OCI-LY7 (cell line): ENCODE results near the gene EYS. TPM values are rescaled to one million over a fixed set of nuclear protein-coding genes. Genes with fewer than 3 reads are reported as not detected.

ENCODE experiments used
- BruUV-seq: library from RNA; stranded (reverse); fragments of 400-500 nt; replicated peaks from 2 replicates; lab custom pipeline; 2021; lab: Mats Ljungman, UMichigan
- CTCF ChIA-PET: fragments of 300-600 bp; sonication (Branson Sonifier 250); formaldehyde crosslinking; loops from one replicate; lab custom pipeline; 2022; ENCODE audit warnings: antibody characterized with exemption; ENCODE audit not compliant: unreplicated experiment; lab: Charles Lee
- POLR2A ChIA-PET: fragments of 300-600 bp; sonication (Branson Sonifier 250); formaldehyde crosslinking; loops from one replicate; lab custom pipeline; 2022; ENCODE audit warnings: antibody characterized with exemption; lab: Charles Lee
- DNase-seq: peaks from one replicate; pipeline ENCODE4 v3.0.0-alpha.2; 2015; ENCODE audit warnings: low spot score
- H2AFZ ChIP-seq: fragments of 200-600 bp; sonication (generic), shearing (Covaris generic); 2 replicates; pipeline ENCODE4 v1.6.1; 2014; ENCODE audit warnings: mild to moderate bottlenecking, antibody characterized with exemption, low read length, moderate library complexity
- H3K27ac ChIP-seq: fragments of 200-600 bp; sonication (generic); 2 replicates; pipeline ENCODE4 v1.5.1; 2014; ENCODE audit warnings: mixed run types, low read depth, mild to moderate bottlenecking, moderate library complexity, low read length, inconsistent platforms; ENCODE audit not compliant: poor library complexity, severe bottlenecking
- H3K36me3 ChIP-seq: fragments of 200-600 bp; sonication (generic); 2 replicates; pipeline ENCODE4 v1.6.1; 2014; ENCODE audit warnings: mild to moderate bottlenecking, antibody characterized with exemption, low read length, moderate library complexity, mixed read lengths; ENCODE audit not compliant: insufficient read depth
- H3K4me1 ChIP-seq: fragments of 200-600 bp; sonication (generic); 2 replicates; pipeline ENCODE4 v1.5.1; 2014; ENCODE audit warnings: mild to moderate bottlenecking, low read length; ENCODE audit not compliant: insufficient read depth, poor library complexity, severe bottlenecking
- H3K4me2 ChIP-seq: fragments of 200-600 bp; sonication (generic); 2 replicates; pipeline ENCODE4 v1.6.1; 2014; ENCODE audit warnings: mild to moderate bottlenecking, low read length
- H3K4me3 ChIP-seq: fragments of 200-600 bp; sonication (generic); 2 replicates; pipeline ENCODE4 v1.5.1; 2014; ENCODE audit warnings: mild to moderate bottlenecking, low read depth, low read length; ENCODE audit not compliant: poor library complexity, severe bottlenecking
- H3K79me2 ChIP-seq: fragments of 200-600 bp; sonication (generic); 2 replicates; pipeline ENCODE4 v1.6.1; 2016; ENCODE audit warnings: low read depth, mild to moderate bottlenecking, low read length, moderate library complexity, mixed read lengths; ENCODE audit not compliant: insufficient read depth
- H3K9me2 ChIP-seq: fragments of 200-600 bp; sonication (generic); 2 replicates; pipeline ENCODE4 v1.6.1; 2016; ENCODE audit warnings: mild to moderate bottlenecking, low read length, mixed read lengths; ENCODE audit not compliant: insufficient read depth
- H3K9me3 ChIP-seq: fragments of 200-600 bp; sonication (generic); 2 replicates; pipeline ENCODE4 v1.6.1; 2014; ENCODE audit warnings: mild to moderate bottlenecking, mixed run types, low read length, mixed read lengths
- H4K20me1 ChIP-seq: fragments of 200-600 bp; sonication (generic); 2 replicates; pipeline ENCODE4 v1.6.1; 2014; ENCODE audit warnings: mild to moderate bottlenecking, antibody characterized with exemption, low read length, moderate library complexity, mixed read lengths; ENCODE audit not compliant: insufficient read depth
- EZH2phosphoT487 ChIP-seq: fragments of 200-600 bp; sonication (generic); IDR thresholded peaks from 2 replicates; pipeline ENCODE4 v1.6.1; 2018; ENCODE audit warnings: low read depth, borderline replicate concordance, mild to moderate bottlenecking, mixed run types, antibody characterized with exemption, low read length, moderate library complexity, mixed read lengths
- intact Hi-C: fragments of 100-400 bp; cut with micrococcal nuclease; formaldehyde crosslinking; loops from one replicate; pipeline ENCODE4 v1.10.0; 2022; ENCODE audit not compliant: unreplicated experiment
- total RNA-seq, 2 experiments: library from RNA; depleted of rRNA in 1 of 2; stranded (reverse); fragments of >200 nt in 1 of 2; shearing (Covaris generic) in 1 of 2; gene quantifications; 2 replicates each; pipeline ENCODE4 v1.2.3, GENCODE V29; 2014 to 2022
- TF ChIP-seq, protein P1 (sequence below): fragments of 200-600 bp; sonication (generic); conservative IDR thresholded peaks from 2 replicates; pipeline ENCODE4 v1.5.1; 2014; ENCODE audit warnings: mild to moderate bottlenecking, antibody characterized with exemption, low read length, moderate library complexity, mixed read lengths

The EYS gene
- total RNA-seq, 2 experiments from 2014 or later = not detected

DNA sequence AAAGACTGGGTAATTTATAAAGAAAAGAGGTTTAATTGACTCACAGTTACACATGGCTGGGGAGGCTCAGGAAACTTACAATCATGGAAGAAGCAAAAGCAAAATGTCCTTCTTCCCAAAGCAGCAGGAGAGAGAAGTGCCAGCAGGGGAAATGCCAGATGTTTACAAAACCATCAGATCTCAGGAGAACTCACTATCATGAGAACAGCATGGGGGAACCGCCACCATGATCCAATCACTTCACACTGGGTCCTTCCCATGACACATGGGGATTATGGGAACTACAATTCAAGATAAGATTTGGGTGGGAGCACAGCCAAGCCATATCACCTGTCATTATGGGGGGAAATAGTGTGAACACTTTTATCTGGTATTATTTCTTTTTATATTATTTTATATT lies 557.2 kb downstream of the EYS start:
- no peaks in the 10 kb centered on the region for H3K36me3 ChIP-seq

DNA sequence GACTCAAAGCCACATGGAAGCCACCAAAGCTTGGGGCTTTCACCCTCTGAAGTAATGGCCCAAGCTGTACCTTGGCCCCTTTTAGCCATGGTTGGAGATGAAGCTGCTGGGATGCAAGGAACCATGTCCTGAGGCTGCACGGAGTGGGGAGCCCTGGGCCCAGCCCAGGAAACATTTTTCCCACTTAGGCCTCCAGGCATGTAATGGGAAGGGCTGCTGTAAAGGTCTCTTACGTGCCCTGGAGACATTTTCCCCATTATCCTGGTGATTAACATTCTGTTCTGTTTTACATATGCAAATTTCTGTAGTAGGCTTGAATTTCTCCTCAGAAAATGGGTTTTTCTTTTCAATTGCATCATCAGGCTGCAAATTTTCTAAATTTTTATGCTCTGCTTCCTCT lies 558.2 kb downstream of the EYS start:
- intact Hi-C loops = no loop called here
- ChIA-PET CTCF (no interaction called here), POLR2A (no interaction called here)
- TF ChIP-seq, protein P1, sequence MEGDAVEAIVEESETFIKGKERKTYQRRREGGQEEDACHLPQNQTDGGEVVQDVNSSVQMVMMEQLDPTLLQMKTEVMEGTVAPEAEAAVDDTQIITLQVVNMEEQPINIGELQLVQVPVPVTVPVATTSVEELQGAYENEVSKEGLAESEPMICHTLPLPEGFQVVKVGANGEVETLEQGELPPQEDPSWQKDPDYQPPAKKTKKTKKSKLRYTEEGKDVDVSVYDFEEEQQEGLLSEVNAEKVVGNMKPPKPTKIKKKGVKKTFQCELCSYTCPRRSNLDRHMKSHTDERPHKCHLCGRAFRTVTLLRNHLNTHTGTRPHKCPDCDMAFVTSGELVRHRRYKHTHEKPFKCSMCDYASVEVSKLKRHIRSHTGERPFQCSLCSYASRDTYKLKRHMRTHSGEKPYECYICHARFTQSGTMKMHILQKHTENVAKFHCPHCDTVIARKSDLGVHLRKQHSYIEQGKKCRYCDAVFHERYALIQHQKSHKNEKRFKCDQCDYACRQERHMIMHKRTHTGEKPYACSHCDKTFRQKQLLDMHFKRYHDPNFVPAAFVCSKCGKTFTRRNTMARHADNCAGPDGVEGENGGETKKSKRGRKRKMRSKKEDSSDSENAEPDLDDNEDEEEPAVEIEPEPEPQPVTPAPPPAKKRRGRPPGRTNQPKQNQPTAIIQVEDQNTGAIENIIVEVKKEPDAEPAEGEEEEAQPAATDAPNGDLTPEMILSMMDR = no peak
- TF ChIP-seq EZH2phosphoT487 = no peak
- H3K4me3 ChIP-seq = no peak overlapping the region
- H3K4me1 ChIP-seq = no peaks in the 10 kb centered on the region
- no peaks in the 10 kb centered on the region for H3K36me3 ChIP-seq
- DNase-seq = no peak
- no peak overlapping the region for H3K27ac ChIP-seq
- H3K9me2 ChIP-seq = no peaks in the 10 kb centered on the region
- no peak overlapping the region for H3K4me2 ChIP-seq
- H3K9me3 ChIP-seq = no peaks in the 10 kb centered on the region
- no peaks in the 10 kb centered on the region for H4K20me1 ChIP-seq
- no TSS peak for BruUV-seq
- H2AFZ ChIP-seq = no peak overlapping the region
- H3K79me2 ChIP-seq = no peaks in the 10 kb centered on the region

More for the DNA sequence above, 557.2 kb downstream of the EYS start:
- no peak for DNase-seq
- Histone ChIP-seq H4K20me1 (no peaks in the 10 kb centered on the region), H3K27ac (no peak overlapping the region), H2AFZ (no peak overlapping the region), H3K9me3 (no peaks in the 10 kb centered on the region), H3K4me3 (no peak overlapping the region), H3K9me2 (no peaks in the 10 kb centered on the region), H3K79me2 (no peaks in the 10 kb centered on the region), H3K4me2 (no peak overlapping the region), H3K4me1 (no peaks in the 10 kb centered on the region)
- CTCF ChIA-PET = no interaction called here
- BruUV-seq = no TSS peak
- intact Hi-C loops = no loop called here
- POLR2A ChIA-PET = no interaction called here
- TF ChIP-seq, protein P1 = no peak
- no peak for TF ChIP-seq EZH2phosphoT487

DNA sequence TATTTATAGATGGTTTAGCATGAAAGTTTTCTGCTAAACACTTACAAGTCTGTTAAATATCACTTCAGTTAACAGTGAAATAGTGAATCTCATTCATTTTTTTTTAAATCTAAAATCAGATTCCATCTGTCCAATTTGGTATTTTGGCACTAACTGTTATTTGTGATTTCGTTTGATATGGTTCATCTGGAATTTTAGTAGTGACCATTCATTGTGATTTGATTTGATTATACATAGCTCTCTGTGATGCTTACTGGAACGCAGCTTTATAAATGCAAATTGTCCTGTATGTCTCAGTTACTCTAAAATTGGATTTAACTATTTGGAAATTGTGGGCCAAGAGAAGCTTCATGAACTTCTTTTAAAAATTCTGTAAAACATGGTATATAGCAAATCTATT lies 571.5 kb downstream of the EYS start:
- Histone ChIP-seq H4K20me1 (no peaks in the 10 kb centered on the region), H2AFZ (no peak overlapping the region), H3K36me3 (no peaks in the 10 kb centered on the region), H3K4me2 (no peak overlapping the region), H3K27ac (no peak overlapping the region), H3K4me3 (no peak overlapping the region), H3K9me3 (no peaks in the 10 kb centered on the region), H3K79me2 (no peaks in the 10 kb centered on the region), H3K4me1 (no peaks in the 10 kb centered on the region), H3K9me2 (no peaks in the 10 kb centered on the region)
- BruUV-seq = no TSS peak
- ChIA-PET CTCF (no interaction called here), POLR2A (no interaction called here)
- intact Hi-C loops = no loop called here
- DNase-seq = no peak
- no peak for TF ChIP-seq EZH2phosphoT487
- TF ChIP-seq, protein P1 = no peak
